H1 (cell line): ENCODE results near the gene FAM210A. TPM values are rescaled to one million over a fixed set of nuclear protein-coding genes. Genes with fewer than 3 reads are reported as not detected.

Experiments
- CTCF ChIA-PET: fragments of 300-600 bp; sonication (Branson Sonifier 250); formaldehyde crosslinking; loops from one replicate; lab custom pipeline; 2021; ENCODE audit not compliant: partially characterized antibody; lab: Charles Lee
- POLR2A ChIA-PET: fragments of 300-600 bp; sonication (Branson Sonifier 250); formaldehyde crosslinking; loops from one replicate; lab custom pipeline; 2021; ENCODE audit warnings: inconsistent platforms; ENCODE audit not compliant: partially characterized antibody; lab: Charles Lee
- DNase-seq, 2 experiments: peaks; one replicate each; pipeline versions ENCODE4 v3.0.0 to v3.0.0-alpha.2; 2010 to 2022; ENCODE audit warnings: low spot score in 2 of 2, low read depth in 1 of 2, mixed read lengths in 1 of 2
- FAIRE-seq: peaks from 2 replicates; lab custom pipeline; 2011; peaks lifted over from hg19 to GRCh38; lab: Jason Lieb, UNC
- H2AFZ ChIP-seq: 2 replicates; pipeline ENCODE4 v1.8.1; 2012; ENCODE audit warnings: low read length, inconsistent platforms
- H2AK5ac ChIP-seq: 2 replicates; pipeline ENCODE4 v1.6.1; 2013; ENCODE audit warnings: low read depth, low read length
- H2BK120ac ChIP-seq: replicated peaks from 2 replicates; pipeline ENCODE3; 2013; ENCODE audit warnings: low read depth, low read length, inconsistent platforms
- H2BK12ac ChIP-seq: 2 replicates; pipeline ENCODE4 v1.6.1; 2013; ENCODE audit warnings: low read depth, low read length
- H2BK15ac ChIP-seq: 2 replicates; pipeline ENCODE4 v1.6.1; 2013; ENCODE audit warnings: low read length
- H2BK20ac ChIP-seq: 2 replicates; pipeline ENCODE4 v1.6.1; 2013; ENCODE audit warnings: low read length
- H2BK5ac ChIP-seq: 2 replicates; pipeline ENCODE4 v1.6.1; 2013; ENCODE audit warnings: low read depth, low read length
- H3K14ac ChIP-seq: 2 replicates; pipeline ENCODE4 v1.6.1; 2013; ENCODE audit warnings: inconsistent platforms; ENCODE audit not compliant: insufficient read length
- H3K18ac ChIP-seq: 2 replicates; pipeline ENCODE4 v1.6.1; 2013; ENCODE audit warnings: low read length; ENCODE audit errors: extremely low read depth
- H3K23ac ChIP-seq: 2 replicates; pipeline ENCODE4 v1.6.1; 2013; ENCODE audit warnings: inconsistent platforms; ENCODE audit not compliant: insufficient read length
- H3K23me2 ChIP-seq: 2 replicates; pipeline ENCODE4 v1.6.1; 2013; ENCODE audit warnings: low read depth, low read length
- H3K27ac ChIP-seq: 2 replicates; pipeline ENCODE4 v1.6.1; 2011; ENCODE audit warnings: low read depth, low read length, inconsistent platforms
- H3K27me3 ChIP-seq, 4 experiments: replicated peaks in 1 of 4; 1 replicate in 1 of 4; 2 replicates in 3 of 4; pipeline versions ENCODE4 v1.6.1 to v1.8.1; 2011 to 2013; ENCODE audit warnings: low read length in 3 of 4, mild to moderate bottlenecking in 3 of 4, inconsistent platforms in 2 of 4, mixed read lengths in 2 of 4, moderate library complexity in 1 of 4; ENCODE audit not compliant: control insufficient read depth in 3 of 4, insufficient read depth in 3 of 4; ENCODE audit errors: extremely low read depth in 1 of 4
- H3K36me3 ChIP-seq, 4 experiments: 2 replicates each; pipeline versions ENCODE4 v1.6.1 to v1.8.1; 2011 to 2013; ENCODE audit warnings: mild to moderate bottlenecking in 4 of 4, low read length in 3 of 4, moderate library complexity in 2 of 4, control low read depth in 1 of 4, inconsistent platforms in 1 of 4; ENCODE audit not compliant: insufficient read depth in 4 of 4, control insufficient read depth in 2 of 4
- H3K4ac ChIP-seq: replicated peaks from 2 replicates; pipeline ENCODE3; 2013; ENCODE audit warnings: low read length, low read depth, mixed read lengths, inconsistent platforms; ENCODE audit not compliant: insufficient read length
- H3K4me1 ChIP-seq, 4 experiments: replicated peaks in 1 of 4; 1 replicate in 1 of 4; 2 replicates in 3 of 4; pipeline versions ENCODE4 v1.6.1 to v1.8.1; 2011 to 2013; ENCODE audit warnings: low read length in 3 of 4, inconsistent platforms in 2 of 4, mixed read lengths in 1 of 4; ENCODE audit not compliant: insufficient read depth in 4 of 4, control insufficient read depth in 3 of 4
- H3K4me2 ChIP-seq, 2 experiments: 2 replicates each; pipeline versions ENCODE4 v1.6.1 to v1.8.1; 2011 to 2013; ENCODE audit warnings: low read depth in 2 of 2, low read length in 2 of 2, control low read depth in 1 of 2, inconsistent platforms in 1 of 2, mild to moderate bottlenecking in 1 of 2; ENCODE audit not compliant: insufficient read depth in 1 of 2
- H3K4me3 ChIP-seq, 4 experiments: fragments of 200-600, 300-600 bp in 1 of 4; sonication (generic), shearing (Covaris generic), sonication (Bioruptor Twin) in 1 of 4; 2 replicates each; pipeline versions ENCODE4 v1.5.1 to v1.8.1; 2011 to 2016; ENCODE audit warnings: low read length in 4 of 4, low read depth in 3 of 4, control low read depth in 2 of 4, inconsistent platforms in 2 of 4, mild to moderate bottlenecking in 2 of 4, mixed read lengths in 1 of 4, moderate library complexity in 1 of 4; ENCODE audit not compliant: insufficient read depth in 2 of 4; ENCODE audit errors: extremely low read depth in 1 of 4
- H3K56ac ChIP-seq: replicated peaks from 2 replicates; pipeline ENCODE3; 2013; ENCODE audit warnings: low read depth, mild to moderate bottlenecking, mixed read lengths, low read length, inconsistent platforms; ENCODE audit not compliant: insufficient read length
- H3K79me1 ChIP-seq: 2 replicates; pipeline ENCODE4 v1.6.1; 2013; ENCODE audit warnings: low read depth, low read length, control low read depth
- H3K79me2 ChIP-seq, 2 experiments: 2 replicates each; pipeline versions ENCODE4 v1.6.1 to v1.8.1; 2012 to 2013; ENCODE audit warnings: low read length in 2 of 2, mild to moderate bottlenecking in 2 of 2, inconsistent platforms in 1 of 2; ENCODE audit not compliant: insufficient read depth in 2 of 2, control insufficient read depth in 1 of 2
- H3K9ac ChIP-seq, 4 experiments: replicated peaks in 1 of 4; 1 replicate in 1 of 4; 2 replicates in 3 of 4; pipeline versions ENCODE4 v1.6.1 to v1.8.1; 2011 to 2013; ENCODE audit warnings: low read depth in 3 of 4, low read length in 3 of 4, control low read depth in 2 of 4, mild to moderate bottlenecking in 2 of 4, moderate library complexity in 2 of 4, inconsistent platforms in 1 of 4; ENCODE audit errors: extremely low read depth in 1 of 4
- H3K9me3 ChIP-seq, 2 experiments: 2 replicates each; pipeline versions ENCODE4 v1.6.1 to v1.8.1; 2012 to 2013; ENCODE audit warnings: mild to moderate bottlenecking in 2 of 2, moderate library complexity in 2 of 2, control low read depth in 1 of 2, inconsistent platforms in 1 of 2, low read depth in 1 of 2, low read length in 1 of 2, mixed read lengths in 1 of 2; ENCODE audit not compliant: insufficient read depth in 2 of 2
- H4K20me1 ChIP-seq, 2 experiments: replicated peaks in 1 of 2; 2 replicates each; pipeline versions ENCODE3 to v1.8.1; 2011 to 2013; ENCODE audit warnings: inconsistent platforms in 2 of 2, low read length in 2 of 2, mild to moderate bottlenecking in 1 of 2; ENCODE audit not compliant: insufficient read depth in 2 of 2, control insufficient read depth in 1 of 2
- H4K5ac ChIP-seq: 2 replicates; pipeline ENCODE4 v1.6.1; 2013; ENCODE audit warnings: low read length, low read depth, mixed read lengths, inconsistent platforms; ENCODE audit not compliant: insufficient read length
- H4K8ac ChIP-seq: 2 replicates; pipeline ENCODE4 v1.8.0; 2013; ENCODE audit warnings: mild to moderate bottlenecking, moderate library complexity, low read length, inconsistent platforms; ENCODE audit not compliant: insufficient read depth; ENCODE audit errors: extremely low read depth
- H4K91ac ChIP-seq: replicated peaks from 2 replicates; pipeline ENCODE3; 2013; ENCODE audit warnings: low read length, mixed read lengths, inconsistent platforms; ENCODE audit not compliant: insufficient read length
- CBX5 ChIP-seq: fragments of 300-800, 300-1000 bp; sonication (generic); IDR thresholded peaks from 2 replicates; pipeline ENCODE4 v1.7.1; 2016; ENCODE audit warnings: antibody characterized with exemption, low read length, low read depth
- EZH2 ChIP-seq: fragments of 200-600 bp; sonication (generic); IDR thresholded peaks from 2 replicates; pipeline ENCODE4 v1.7.1; 2012; ENCODE audit warnings: low read depth, mild to moderate bottlenecking, moderate library complexity, low read length, inconsistent platforms; ENCODE audit not compliant: severe bottlenecking
- FOSL1 ChIP-seq: IDR thresholded peaks from 2 replicates; pipeline ENCODE4 v1.6.1; 2011; ENCODE audit warnings: mild to moderate bottlenecking, low read depth, low read length, moderate library complexity; ENCODE audit not compliant: insufficient read depth
- HDAC2 ChIP-seq, 2 experiments: fragments of 300-600 bp in 1 of 2; sonication (generic) in 1 of 2; IDR thresholded peaks; 2 replicates each; pipeline ENCODE4 v1.6.1; 2011 to 2012; ENCODE audit warnings: low read depth in 2 of 2, low read length in 2 of 2, mild to moderate bottlenecking in 2 of 2, moderate library complexity in 2 of 2, borderline replicate concordance in 1 of 2, inconsistent platforms in 1 of 2
- HDAC6 ChIP-seq: IDR thresholded peaks from one replicate; pipeline ENCODE4 v1.7.1; 2012; ENCODE audit warnings: low read depth, mild to moderate bottlenecking, inconsistent platforms, low read length, moderate library complexity
- MAX ChIP-seq: IDR thresholded peaks from 2 replicates; pipeline ENCODE4 v1.6.1; 2012; ENCODE audit warnings: inconsistent platforms
- NANOG ChIP-seq: IDR thresholded peaks from 2 replicates; pipeline ENCODE4 v1.6.1; 2011; ENCODE audit warnings: low read length, low read depth, mild to moderate bottlenecking, inconsistent platforms; ENCODE audit not compliant: insufficient read depth, poor library complexity, severe bottlenecking
- PHF8 ChIP-seq: fragments of 200-600 bp; sonication (generic); conservative IDR thresholded peaks from 2 replicates; pipeline ENCODE4 v1.7.1; 2012; ENCODE audit warnings: low read depth, mild to moderate bottlenecking, inconsistent platforms, low read length, moderate library complexity
- RNF2 ChIP-seq: fragments of 200-900, 300-1000 bp; sonication (generic); IDR thresholded peaks from 2 replicates; pipeline ENCODE4 v1.7.1; 2016; ENCODE audit warnings: borderline replicate concordance, low read depth, mild to moderate bottlenecking, antibody characterized with exemption, low read length; ENCODE audit not compliant: poor library complexity, severe bottlenecking; ENCODE audit errors: missing control alignments
- SIRT6 ChIP-seq: IDR thresholded peaks from one replicate; pipeline ENCODE4 v1.7.1; 2012; ENCODE audit warnings: low read length, inconsistent platforms
- YY1 ChIP-seq: IDR thresholded peaks from 2 replicates; pipeline ENCODE4 v1.6.1; 2011; ENCODE audit warnings: low read depth, mild to moderate bottlenecking, low read length
- WGBS, 2 experiments: shearing (Covaris generic) in 1 of 2; methylation state at CpG; one replicate each; pipeline versions ENCODE4 v1.1.6 to v1.1.7; 2013 to 2015; ENCODE audit warnings: low lambda C conversion rate in 2 of 2, mixed read lengths in 2 of 2, inconsistent platforms in 1 of 2, low coverage in 1 of 2, missing lambda C conversion rate in 1 of 2; ENCODE audit not compliant: insufficient replicate concordance in 2 of 2, insufficient coverage in 1 of 2, insufficient read length in 1 of 2; ENCODE audit errors: extremely low coverage in 1 of 2, missing lambda C conversion rate in 1 of 2; 5-methylcytosine and 5-hydroxymethylcytosine counted together
- polyA plus RNA-seq, 7 experiments: library from polyadenylated mRNA; depleted of rRNA in 3 of 7; stranded (reverse) in 5 of 7; unstranded in 2 of 7; fragments of >200 nt in 5 of 7; fragments of 200-250 nt in 2 of 7; gene quantifications; 1 replicate in 5 of 7; 2 replicates in 1 of 7; 4 replicates in 1 of 7; pipeline versions ENCODE4 v1.2.1 to v1.2.3, GENCODE V29; 2011 to 2013; ENCODE audit warnings: missing spikeins in 2 of 7, mixed read lengths in 2 of 7
- total RNA-seq: library from RNA; stranded (reverse); fragmentation: NEBNext Ultra II Directional; extraction: Animal tissue kit (Norgen Biotek cat#: 25700); gene quantifications from 2 replicates; pipeline ENCODE4 v1.2.1, GENCODE V29; 2021

FAM210A gene
- total and polyA plus RNA-seq, 2 of the 8 experiments (the other 6 are each of a cell fraction or from before 2014, with no cell fraction given) = 8.2 to 25.4 TPM

- H3K36me3 ChIP-seq = no peaks in the 10 kb centered on the region
- H2AK5ac ChIP-seq = no peak overlapping the region
- ChIA-PET POLR2A (interaction anchor here (1.1 kb wide), 1 partner anchor 73 kb away, joined by 4 read pairs; the partner anchor contains the start of genes FAM210A and RNMT), CTCF (interaction anchor here (1.6 to 2.0 kb wide), 2 partner anchors 21 to 24 kb away, joined by 4 read pairs; no protein-coding TSS in a partner anchor)
- H3K9ac ChIP-seq = no peak overlapping the region
- H3K4me3 ChIP-seq = no peak overlapping the region
- no peaks in the 10 kb centered on the region for H3K23me2 ChIP-seq
- no peak overlapping the region for H3K56ac ChIP-seq
- no peak overlapping the region for H2BK15ac ChIP-seq
- FAIRE-seq = no peak
- H4K91ac ChIP-seq = no peak overlapping the region
- H2BK12ac ChIP-seq = no peak overlapping the region
- H3K18ac ChIP-seq = no peak overlapping the region
- no peak for DNase-seq
- no peak overlapping the region for H2BK120ac ChIP-seq
- no peak overlapping the region for H3K27ac ChIP-seq
- H3K4ac ChIP-seq = no peak overlapping the region
- H3K4me1 ChIP-seq = no peaks in the 10 kb centered on the region; a peak in 2 of 7 replicates
- H3K4me2 ChIP-seq = no peak overlapping the region
- no peaks in the 10 kb centered on the region for H3K27me3 ChIP-seq
- H2BK20ac ChIP-seq = no peak overlapping the region
- H4K20me1 ChIP-seq = no peaks in the 10 kb centered on the region
- WGBS, 2 experiments = 75% methylated on average over 13 of the region's 13 CpGs; no CpG with 5 or more reads in 1 of the 2 experiments
- H3K9me3 ChIP-seq = no peaks in the 10 kb centered on the region
- no peaks in the 10 kb centered on the region for H3K79me2 ChIP-seq
- H3K14ac ChIP-seq = no peak overlapping the region
- no peaks in the 10 kb centered on the region for H3K79me1 ChIP-seq
- no peak overlapping the region for H4K8ac ChIP-seq
- H2BK5ac ChIP-seq = no peak overlapping the region
- H4K5ac ChIP-seq = no peak overlapping the region
- H2AFZ ChIP-seq = no peak overlapping the region
- no peak overlapping the region for H3K23ac ChIP-seq
- no peak for TF ChIP-seq RNF2
- TF ChIP-seq SIRT6 = no peak
- no peak for TF ChIP-seq HDAC2 (IDR thresholded peaks at IDR 0.05; ENCODE audit: borderline replicate concordance in 1 of 2, low read depth in 2 of 2, low read length in 2 of 2)
- no peak for TF ChIP-seq YY1
- TF ChIP-seq CBX5 = no peak
- no peak for TF ChIP-seq NANOG
- no peak for TF ChIP-seq HDAC6
- no peak for TF ChIP-seq EZH2
- TF ChIP-seq PHF8 = no peak
- no peak for TF ChIP-seq FOSL1
- no peak for TF ChIP-seq MAX
Observed at GRCh38 chr18:13653746-13654433, 72.5 kb downstream of the FAM210A start.
